K562 (cell line): ENCODE results near the gene KCNK6. TPM values are rescaled to one million over a fixed set of nuclear protein-coding genes. Genes with fewer than 3 reads are reported as not detected.
A peak's percentile ranks its signal among the peaks of the same experiment; 100 is the strongest.

Experiments
- ARID1B ChIP-seq: fragments of 450-650 bp; IDR thresholded peaks from 2 replicates; pipeline ENCODE4 v1.6.1; 2016; ENCODE audit warnings: antibody characterized with exemption, mild to moderate bottlenecking, inconsistent platforms
- BHLHE40 ChIP-seq: IDR thresholded peaks from 2 replicates; pipeline ENCODE4 v1.6.1; 2011; ENCODE audit warnings: low read length, improper control_type of control experiment
- BRD9 ChIP-seq: fragments of 450-650 bp; IDR thresholded peaks from 2 replicates; pipeline ENCODE4 v1.6.1; 2018; ENCODE audit warnings: low read depth; ENCODE audit not compliant: partially characterized antibody
- DPF2 ChIP-seq: fragments of 450-650 bp; IDR thresholded peaks from 2 replicates; pipeline ENCODE4 v1.6.1; 2016
- FOXK2 ChIP-seq, 2 experiments: fragments of 450-650 bp; IDR thresholded peaks in 1 of 2; conservative IDR thresholded peaks in 1 of 2; 2 replicates each; pipeline ENCODE4 v1.6.1; 2016; ENCODE audit warnings: low read depth in 2 of 2, mild to moderate bottlenecking in 1 of 2
- HBP1 ChIP-seq: fragments of 450-650 bp; formaldehyde crosslinking; IDR thresholded peaks from 2 replicates; pipeline ENCODE4 v1.4.0; 2022; ENCODE audit warnings: missing genetic modification characterization
- HDAC2 ChIP-seq: fragments of 450-650 bp; IDR thresholded peaks from 2 replicates; pipeline ENCODE4 v1.6.1; 2016; ENCODE audit warnings: mild to moderate bottlenecking
- MCM5 ChIP-seq: fragments of 450-650 bp; IDR thresholded peaks from 2 replicates; pipeline ENCODE4 v1.6.1; 2016; ENCODE audit warnings: low read depth
- MED1 ChIP-seq: sonication (generic); formaldehyde crosslinking; IDR thresholded peaks from 2 replicates; pipeline ENCODE4 v1.8.1; 2023; ENCODE audit warnings: missing genetic modification reagents, borderline replicate concordance
- MEF2D ChIP-seq: conservative IDR thresholded peaks from 2 replicates; pipeline ENCODE4 v1.6.1; 2016; ENCODE audit warnings: low read depth, missing genetic modification characterization, missing compliant biosample characterization
- MXI1 ChIP-seq: IDR thresholded peaks from 2 replicates; pipeline ENCODE4 v1.6.1; 2011; ENCODE audit warnings: low read depth, mild to moderate bottlenecking, improper control_type of control experiment, low read length
- PHF8 ChIP-seq: fragments of 200-600 bp; sonication (generic); IDR thresholded peaks from 2 replicates; pipeline ENCODE4 v1.6.1; 2012; ENCODE audit warnings: mixed run types, mild to moderate bottlenecking, inconsistent platforms, low read length, moderate library complexity, borderline replicate concordance
- RBFOX2 ChIP-seq: fragments of 200-400 bp; formaldehyde crosslinking; IDR thresholded peaks from 2 replicates; pipeline ENCODE4 v1.6.1; 2017; ENCODE audit warnings: low read depth, mild to moderate bottlenecking, low read length, moderate library complexity
- SMARCA5 ChIP-seq: fragments of 450-650 bp; IDR thresholded peaks from 2 replicates; pipeline ENCODE4 v1.6.1; 2016
- THRAP3 ChIP-seq: fragments of 450-650 bp; IDR thresholded peaks from 2 replicates; pipeline ENCODE4 v1.6.1; 2016; ENCODE audit warnings: mild to moderate bottlenecking, inconsistent platforms, borderline replicate concordance
- TOE1 ChIP-seq, 2 experiments: fragments of 450-650 bp in 1 of 2; sonication (generic) in 1 of 2; formaldehyde crosslinking in 1 of 2; IDR thresholded peaks; 2 replicates each; pipeline versions ENCODE4 v1.7.1 to v1.8.0; 2016 to 2022; ENCODE audit warnings: borderline replicate concordance in 2 of 2, mild to moderate bottlenecking in 2 of 2, antibody characterized with exemption in 1 of 2, inconsistent platforms in 1 of 2, low read depth in 1 of 2, missing genetic modification reagents in 1 of 2, moderate library complexity in 1 of 2
- ZBTB2 ChIP-seq: fragments of 450-650 bp; IDR thresholded peaks from 2 replicates; pipeline ENCODE4 v1.6.1; 2016; ENCODE audit warnings: antibody characterized with exemption
- ZKSCAN1 ChIP-seq: fragments of 150-350 bp; IDR thresholded peaks from 2 replicates; pipeline ENCODE4 v1.6.1; 2016; ENCODE audit warnings: low read depth, low read length
- ZNF277 ChIP-seq: fragments of 250-450 bp; sonication (Bioruptor Pico); IDR thresholded peaks from 2 replicates; pipeline ENCODE4 v1.8.0; 2022; ENCODE audit warnings: inconsistent platforms, mild to moderate bottlenecking, moderate library complexity, borderline replicate concordance
- ZNF589 ChIP-seq: fragments of 200-800 bp; sonication (Bioruptor generic); IDR thresholded peaks from 2 replicates; pipeline ENCODE4 v1.6.1; 2016; ENCODE audit warnings: low read depth, missing genetic modification characterization, missing compliant biosample characterization
- ZNF830 ChIP-seq: fragments of 250-450 bp; sonication (Bioruptor Pico); IDR thresholded peaks from 2 replicates; pipeline ENCODE4 v1.5.0; 2021; ENCODE audit warnings: mild to moderate bottlenecking
- polyA plus RNA-seq, 8 experiments: library from polyadenylated mRNA; depleted of rRNA in 4 of 8; stranded (reverse) in 5 of 8; unstranded in 3 of 8; fragments of >200 nt; fragmentation: Nextera tagmentation in 2 of 8; fragmentation: Illumina TruSeq in 1 of 8; extraction: Ambion mirVana in 2 of 8; extraction: Trizol in 1 of 8; gene quantifications; 2 replicates each; pipeline versions ENCODE4 v1.2.1 to v1.2.3, GENCODE V29; 2011 to 2014; ENCODE audit warnings: inconsistent platforms in 1 of 8, missing spikeins in 1 of 8
- total RNA-seq, 7 experiments: library from RNA; depleted of rRNA in 6 of 7; stranded (reverse); fragments of >200 nt in 6 of 7; fragmentation: Illumina TruSeq in 2 of 7; extraction: Trizol in 2 of 7; gene quantifications; 2 replicates each; pipeline versions ENCODE4 v1.2.1 to v1.2.3, GENCODE V29; 2011 to 2021; ENCODE audit warnings: low replicate concordance in 1 of 7
- TF ChIP-seq, protein P1 (sequence below): fragments of 450-650 bp; IDR thresholded peaks from 2 replicates; pipeline ENCODE4 v1.6.1; 2016; ENCODE audit warnings: borderline replicate concordance

KCNK6 gene
- total and polyA plus RNA-seq, 9 of the 15 experiments (the other 6 are each of a cell fraction or from before 2014, with no cell fraction given), result 0.05 to 0.42 (median 0.15) TPM

DNA sequence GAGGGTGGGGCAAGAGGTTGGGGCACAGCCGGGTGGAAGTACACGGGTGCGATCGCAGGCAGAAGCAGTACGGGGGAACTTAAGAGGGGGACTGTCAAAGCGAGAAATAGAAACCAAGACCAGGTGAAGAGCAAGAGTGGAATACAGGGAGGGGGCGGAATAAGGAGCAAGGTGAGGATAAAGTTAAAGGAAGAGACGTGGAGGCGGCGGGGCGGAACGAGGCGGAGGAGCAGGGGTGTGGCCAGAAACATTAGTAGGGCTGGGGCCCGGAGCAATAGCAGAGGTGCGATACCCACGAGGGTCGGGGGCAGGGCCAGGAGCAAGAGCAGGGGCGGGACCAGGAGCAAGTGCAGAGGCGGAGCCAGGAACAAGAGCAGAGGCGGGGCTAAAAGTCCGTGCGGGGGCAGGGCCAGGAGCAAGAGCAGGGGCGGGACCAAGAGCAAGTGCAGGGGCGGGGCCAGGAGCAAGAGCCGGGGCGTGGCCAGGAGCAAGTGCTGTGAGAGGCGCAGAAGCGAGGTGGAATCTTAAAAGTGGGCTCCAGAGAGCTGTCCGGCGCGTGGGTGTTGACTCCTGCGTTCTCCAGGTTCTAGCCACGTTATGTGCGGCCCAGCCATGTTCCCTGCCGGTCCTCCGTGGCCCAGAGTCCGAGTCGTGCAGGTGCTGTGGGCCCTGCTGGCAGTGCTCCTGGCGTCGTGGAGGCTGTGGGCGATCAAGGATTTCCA is 17.2 kb downstream of the KCNK6 start (continued):
- TF ChIP-seq MEF2D, result 0 out of 2 replicates have a peak, but pooled peaks have one; percentile 20
- TF ChIP-seq ARID1B, result peak; percentile 25
- peak; percentile 54 for TF ChIP-seq RBFOX2
- peak; percentile 74 for TF ChIP-seq DPF2
- TF ChIP-seq ZNF277, result no peak
- TF ChIP-seq BHLHE40, result peak; percentile 27; the same call in 1 of the 2 replicates
- TF ChIP-seq MXI1, result 0 out of 2 replicates have a peak, but pooled peaks have one; percentile 68
- peak; percentile 88 for TF ChIP-seq HDAC2
- 0 out of 2 replicates have a peak, but pooled peaks have one; percentile 41 for TF ChIP-seq MCM5
- no peak for TF ChIP-seq ZNF830 (CRISPR knock-in tag)
- TF ChIP-seq ZBTB2, result peak; percentile 77
- TF ChIP-seq MED1 (CRISPR knock-in tag), result no peak
- TF ChIP-seq ZNF589 (CRISPR knock-in tag), result peak; percentile 74; the same call in 1 of the 2 replicates
- TF ChIP-seq PHF8, result peak; percentile 46; the same call in 1 of the 2 replicates
- peak; percentile 89 for TF ChIP-seq THRAP3
- TF ChIP-seq ZKSCAN1, result 0 out of 2 replicates have a peak, but pooled peaks have one; percentile 11
- TF ChIP-seq SMARCA5, result peak; percentile 67; the same call in 1 of the 2 replicates
- TF ChIP-seq TOE1 (IDR thresholded peaks at IDR 0.05; ENCODE audit: borderline replicate concordance), result peak; percentile 69; the same call in 1 of the 2 replicates
- no peak for TF ChIP-seq TOE1 (CRISPR knock-in tag; IDR thresholded peaks at IDR 0.05; ENCODE audit: borderline replicate concordance, low read depth)
- TF ChIP-seq BRD9, result peak; percentile 54
- TF ChIP-seq FOXK2 (conservative IDR thresholded peaks at IDR 0.05 in 1 of 2, IDR thresholded peaks at IDR 0.05 in 1 of 2; ENCODE audit: low read depth in 2 of 2), result peak; percentile 74 to 78; a peak in 3 of 4 replicates
- peak; percentile 89 for TF ChIP-seq HBP1 (CRISPR knock-in tag)
- TF ChIP-seq, protein P1, sequence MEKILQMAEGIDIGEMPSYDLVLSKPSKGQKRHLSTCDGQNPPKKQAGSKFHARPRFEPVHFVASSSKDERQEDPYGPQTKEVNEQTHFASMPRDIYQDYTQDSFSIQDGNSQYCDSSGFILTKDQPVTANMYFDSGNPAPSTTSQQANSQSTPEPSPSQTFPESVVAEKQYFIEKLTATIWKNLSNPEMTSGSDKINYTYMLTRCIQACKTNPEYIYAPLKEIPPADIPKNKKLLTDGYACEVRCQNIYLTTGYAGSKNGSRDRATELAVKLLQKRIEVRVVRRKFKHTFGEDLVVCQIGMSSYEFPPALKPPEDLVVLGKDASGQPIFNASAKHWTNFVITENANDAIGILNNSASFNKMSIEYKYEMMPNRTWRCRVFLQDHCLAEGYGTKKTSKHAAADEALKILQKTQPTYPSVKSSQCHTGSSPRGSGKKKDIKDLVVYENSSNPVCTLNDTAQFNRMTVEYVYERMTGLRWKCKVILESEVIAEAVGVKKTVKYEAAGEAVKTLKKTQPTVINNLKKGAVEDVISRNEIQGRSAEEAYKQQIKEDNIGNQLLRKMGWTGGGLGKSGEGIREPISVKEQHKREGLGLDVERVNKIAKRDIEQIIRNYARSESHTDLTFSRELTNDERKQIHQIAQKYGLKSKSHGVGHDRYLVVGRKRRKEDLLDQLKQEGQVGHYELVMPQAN, result peak; percentile 97
